AG09309 (cell line): ENCODE results near the gene NKAIN4.

Experiments used
- DNase-seq: peaks from one replicate; pipeline ENCODE4 v3.0.0-alpha.2; 2010; ENCODE audit warnings: low read depth
- H3K4me3 ChIP-seq: 2 replicates; pipeline ENCODE4 v1.5.1; 2011; ENCODE audit warnings: mild to moderate bottlenecking, low read depth, low read length, moderate library complexity; ENCODE audit not compliant: control insufficient read depth
- TF ChIP-seq, protein P1 (sequence below): IDR thresholded peaks from 2 replicates; pipeline ENCODE4 v1.5.1; 2011; ENCODE audit warnings: mild to moderate bottlenecking, low read depth, low read length, inconsistent platforms; ENCODE audit not compliant: insufficient read depth, control insufficient read depth; ENCODE audit errors: missing control alignments

NKAIN4 gene

DNA sequence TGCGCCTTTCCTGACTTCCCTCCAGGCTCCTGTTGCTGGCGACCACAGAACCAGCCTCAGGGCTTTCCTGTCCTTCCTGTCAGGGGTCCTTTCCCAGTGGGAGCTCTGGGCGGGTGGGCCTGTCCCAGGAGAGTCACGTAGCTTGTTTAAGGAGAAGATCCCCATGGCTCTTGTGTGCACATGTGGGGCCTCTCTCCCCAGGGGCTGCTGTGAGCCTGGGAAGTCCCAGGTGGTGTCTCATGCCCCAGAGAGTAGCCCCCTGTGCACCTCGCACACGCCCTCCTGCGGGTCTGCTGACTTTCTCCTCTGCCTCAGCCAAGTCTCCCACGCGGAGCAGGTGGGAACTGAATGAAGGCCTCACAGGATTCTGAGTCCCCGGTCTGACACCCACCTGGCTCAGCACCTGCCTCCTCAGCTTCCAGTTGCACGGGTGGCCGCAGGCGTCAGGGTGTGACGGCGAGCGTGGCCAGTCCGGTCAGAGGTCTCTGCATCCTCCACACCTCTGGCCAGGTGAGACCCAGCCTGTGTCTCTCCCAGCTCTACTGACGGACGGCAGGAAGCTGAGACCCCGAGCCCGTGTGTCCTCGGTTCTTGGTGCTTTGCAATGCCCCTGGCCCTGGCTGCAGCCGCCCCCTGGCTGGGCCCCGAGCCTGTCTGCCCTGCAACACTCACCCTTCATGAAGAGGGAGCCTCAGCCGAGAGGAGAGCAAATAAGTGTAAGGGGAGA, 5.6 kb upstream of the NKAIN4 start:
- no peak for DNase-seq
- TF ChIP-seq, protein P1, sequence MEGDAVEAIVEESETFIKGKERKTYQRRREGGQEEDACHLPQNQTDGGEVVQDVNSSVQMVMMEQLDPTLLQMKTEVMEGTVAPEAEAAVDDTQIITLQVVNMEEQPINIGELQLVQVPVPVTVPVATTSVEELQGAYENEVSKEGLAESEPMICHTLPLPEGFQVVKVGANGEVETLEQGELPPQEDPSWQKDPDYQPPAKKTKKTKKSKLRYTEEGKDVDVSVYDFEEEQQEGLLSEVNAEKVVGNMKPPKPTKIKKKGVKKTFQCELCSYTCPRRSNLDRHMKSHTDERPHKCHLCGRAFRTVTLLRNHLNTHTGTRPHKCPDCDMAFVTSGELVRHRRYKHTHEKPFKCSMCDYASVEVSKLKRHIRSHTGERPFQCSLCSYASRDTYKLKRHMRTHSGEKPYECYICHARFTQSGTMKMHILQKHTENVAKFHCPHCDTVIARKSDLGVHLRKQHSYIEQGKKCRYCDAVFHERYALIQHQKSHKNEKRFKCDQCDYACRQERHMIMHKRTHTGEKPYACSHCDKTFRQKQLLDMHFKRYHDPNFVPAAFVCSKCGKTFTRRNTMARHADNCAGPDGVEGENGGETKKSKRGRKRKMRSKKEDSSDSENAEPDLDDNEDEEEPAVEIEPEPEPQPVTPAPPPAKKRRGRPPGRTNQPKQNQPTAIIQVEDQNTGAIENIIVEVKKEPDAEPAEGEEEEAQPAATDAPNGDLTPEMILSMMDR: no peak
- no peak overlapping the region for H3K4me3 ChIP-seq

DNA sequence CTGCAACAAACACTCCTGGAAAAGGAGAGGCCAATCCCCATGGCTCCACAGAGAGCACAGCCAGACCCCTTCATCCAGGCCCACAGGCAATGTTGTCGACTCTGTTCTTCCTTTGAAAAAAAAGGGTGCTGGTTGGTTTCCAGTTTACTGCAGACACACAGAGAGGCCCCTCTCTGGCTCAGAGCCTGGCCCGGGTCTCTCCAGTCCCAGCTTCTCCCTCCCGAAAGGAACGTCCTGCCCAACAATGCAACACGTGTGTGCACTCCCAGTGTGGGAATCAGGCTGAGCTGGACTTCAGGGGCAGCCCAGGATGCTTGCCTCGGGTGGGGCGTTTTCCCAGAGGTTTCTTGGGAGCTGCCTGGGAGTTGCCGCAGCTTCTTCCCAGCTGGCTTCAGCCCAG, 4.5 kb upstream of the NKAIN4 start:
- TF ChIP-seq, protein P1: no peak
- no peak overlapping the region for H3K4me3 ChIP-seq
- DNase-seq: no peak

DNA sequence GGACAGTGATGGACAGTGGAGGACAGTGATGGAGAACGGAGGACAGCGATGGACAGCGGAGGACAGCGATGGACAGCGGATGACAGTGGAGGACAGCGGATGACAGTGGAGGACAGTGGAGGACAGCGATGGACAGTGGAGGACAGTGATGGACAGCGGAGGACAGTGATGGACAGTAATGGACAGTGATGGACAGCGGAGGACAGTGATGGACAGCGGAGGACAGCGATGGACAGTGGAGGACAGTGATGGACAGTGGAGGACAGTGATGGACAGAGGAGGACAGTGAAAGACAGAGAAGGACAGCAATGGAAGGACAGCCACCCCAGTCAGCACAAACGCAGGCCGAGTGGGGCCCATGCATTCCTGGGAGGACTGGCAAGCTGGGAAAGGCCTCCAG, 3.4 kb upstream of the NKAIN4 start:
- no peak for DNase-seq
- TF ChIP-seq, protein P1: no peak
- H3K4me3 ChIP-seq: no peak overlapping the region

DNA sequence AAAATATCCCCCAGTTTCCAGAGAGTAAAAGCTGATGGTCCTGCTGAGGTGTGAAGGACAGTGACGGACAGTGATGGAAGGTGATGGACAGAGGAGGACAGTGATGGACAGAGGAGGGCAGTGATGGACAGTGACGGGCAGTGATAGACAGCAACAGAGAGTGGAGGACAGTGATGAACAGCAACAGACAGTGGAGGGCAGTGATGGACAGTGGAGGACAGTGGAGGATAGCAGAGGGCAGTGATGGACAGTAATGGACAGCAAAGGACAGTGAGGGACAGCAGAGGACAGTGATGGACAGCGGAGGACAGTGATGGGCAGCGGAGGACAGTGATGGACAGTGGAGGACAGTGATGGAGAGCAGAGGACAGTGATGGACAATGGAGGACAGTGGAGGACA, 2.7 kb upstream of the NKAIN4 start:
- TF ChIP-seq, protein P1: no peak
- H3K4me3 ChIP-seq: no peak overlapping the region
- DNase-seq: no peak

DNA sequence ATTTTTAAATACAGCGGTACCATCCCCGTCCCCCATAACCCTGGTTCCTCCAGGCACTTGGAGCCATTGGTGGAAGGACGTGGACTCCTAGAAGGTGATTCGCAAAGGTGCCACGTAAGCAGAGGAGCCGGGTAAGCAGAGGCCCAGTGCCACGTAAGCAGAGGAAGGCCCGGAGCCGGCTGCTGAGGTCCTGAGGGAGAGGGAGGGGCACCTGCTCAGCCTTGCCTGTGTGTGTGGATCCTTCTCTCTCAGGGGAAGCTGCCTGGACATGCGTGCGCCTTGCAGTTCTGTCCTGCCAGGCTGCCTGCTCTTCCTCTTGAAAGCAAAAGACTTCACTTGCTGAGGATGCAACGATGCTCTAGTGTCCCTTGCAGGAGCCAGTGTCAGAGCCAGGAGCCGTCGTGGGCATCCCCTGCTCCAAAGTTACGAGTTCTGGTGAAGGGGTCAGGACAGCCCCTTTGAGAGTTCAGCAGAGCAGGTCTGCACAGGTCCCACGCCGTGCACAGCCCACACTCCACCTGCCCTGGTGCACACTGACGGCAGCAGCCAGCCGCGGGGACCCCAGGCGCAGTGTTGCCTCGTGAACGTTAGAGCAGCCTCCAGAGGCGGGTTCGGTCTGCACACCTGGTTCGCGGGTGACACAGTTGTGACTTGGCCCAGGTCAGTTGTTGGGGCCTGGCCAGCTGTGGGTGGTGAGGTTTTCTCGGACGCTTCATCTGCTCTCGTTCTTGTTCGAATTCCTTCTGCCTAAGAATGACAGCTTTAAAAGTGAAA, 1.9 kb upstream of the NKAIN4 start:
- DNase-seq: no peak
- H3K4me3 ChIP-seq: no peak overlapping the region
- TF ChIP-seq, protein P1: no peak

DNA sequence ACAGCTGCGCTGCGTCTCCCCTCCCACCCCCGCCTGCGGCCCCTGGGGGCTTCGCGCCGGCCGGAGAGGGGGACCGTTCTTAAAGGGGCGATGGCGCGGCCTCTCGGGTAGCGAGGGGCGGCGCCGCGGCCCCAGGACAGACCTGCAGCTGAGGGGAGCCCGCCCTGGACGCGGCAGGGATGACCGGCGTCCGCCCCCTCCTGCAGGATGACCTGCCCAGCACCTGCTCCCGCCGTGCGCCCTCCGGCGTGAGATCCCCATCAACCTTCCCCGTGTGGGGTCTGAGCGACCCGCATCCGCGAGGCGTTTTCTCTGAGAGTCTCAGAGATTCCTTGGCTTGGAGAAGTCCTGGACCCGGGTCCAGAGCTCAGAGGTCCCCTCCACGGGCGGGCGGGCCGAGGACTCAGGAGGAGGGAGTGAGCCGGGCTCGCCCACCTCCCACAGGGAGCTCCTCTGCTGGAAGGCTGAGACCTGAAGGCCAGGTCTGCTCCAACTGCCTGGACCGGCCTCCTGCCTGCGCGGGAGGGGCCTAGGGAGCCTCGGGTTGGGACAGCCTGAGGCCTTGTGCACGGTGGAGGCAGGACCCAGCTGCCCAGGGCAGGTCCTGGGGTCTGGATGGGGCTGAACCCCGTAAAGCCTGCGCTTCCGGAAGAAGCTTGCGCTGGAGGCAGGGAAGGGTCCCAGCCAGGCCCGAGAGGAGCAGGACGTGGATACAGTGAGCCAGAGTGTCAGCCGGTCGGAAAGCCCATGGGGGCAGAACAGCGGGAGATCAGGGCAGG, 532 bp upstream of the NKAIN4 start:
- TF ChIP-seq, protein P1: no peak
- H3K4me3 ChIP-seq: no peak overlapping the region
- no peak for DNase-seq
